Astrocyte of the cerebellum (primary cell): Measurements from ENCODE around the gene TELO2.

ENCODE experiments used
- DNase-seq: peaks from one replicate; pipeline ENCODE4 v3.0.0-alpha.2; 2011; ENCODE audit warnings: low read depth
- H3K4me3 ChIP-seq: 2 replicates; pipeline ENCODE4 v1.5.1; 2011; ENCODE audit warnings: mild to moderate bottlenecking, low read depth, low read length, moderate library complexity
- in situ Hi-C: cut with HindIII; loops from 2 replicates; pipeline ENCODE4 v1.10.0; 2017; ENCODE audit warnings: low sequenced_read_pairs
- TF ChIP-seq, protein P1 (sequence below): IDR thresholded peaks from 2 replicates; pipeline ENCODE4 v1.5.1; 2012; ENCODE audit warnings: low read length, low read depth, moderate library complexity, mild to moderate bottlenecking; ENCODE audit errors: missing control alignments

Gene TELO2

GRCh38 chr16:1514507-1514906 lies 21.3 kb downstream of the TELO2 start:
- TF ChIP-seq, protein P1, sequence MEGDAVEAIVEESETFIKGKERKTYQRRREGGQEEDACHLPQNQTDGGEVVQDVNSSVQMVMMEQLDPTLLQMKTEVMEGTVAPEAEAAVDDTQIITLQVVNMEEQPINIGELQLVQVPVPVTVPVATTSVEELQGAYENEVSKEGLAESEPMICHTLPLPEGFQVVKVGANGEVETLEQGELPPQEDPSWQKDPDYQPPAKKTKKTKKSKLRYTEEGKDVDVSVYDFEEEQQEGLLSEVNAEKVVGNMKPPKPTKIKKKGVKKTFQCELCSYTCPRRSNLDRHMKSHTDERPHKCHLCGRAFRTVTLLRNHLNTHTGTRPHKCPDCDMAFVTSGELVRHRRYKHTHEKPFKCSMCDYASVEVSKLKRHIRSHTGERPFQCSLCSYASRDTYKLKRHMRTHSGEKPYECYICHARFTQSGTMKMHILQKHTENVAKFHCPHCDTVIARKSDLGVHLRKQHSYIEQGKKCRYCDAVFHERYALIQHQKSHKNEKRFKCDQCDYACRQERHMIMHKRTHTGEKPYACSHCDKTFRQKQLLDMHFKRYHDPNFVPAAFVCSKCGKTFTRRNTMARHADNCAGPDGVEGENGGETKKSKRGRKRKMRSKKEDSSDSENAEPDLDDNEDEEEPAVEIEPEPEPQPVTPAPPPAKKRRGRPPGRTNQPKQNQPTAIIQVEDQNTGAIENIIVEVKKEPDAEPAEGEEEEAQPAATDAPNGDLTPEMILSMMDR, result no peak
- H3K4me3 ChIP-seq, result no peak overlapping the region
- no peak for DNase-seq
- in situ Hi-C loops, result no loop called here

- H3K4me3 ChIP-seq, result no peak overlapping the region
- TF ChIP-seq, protein P1, result no peak
- DNase-seq, result no peak
- in situ Hi-C loops, result no loop called here
These were observed 25.5 kb downstream of the TELO2 start for GRCh38 chr16:1518626-1519135.

GRCh38 chr16:1519831-1520230 lies 26.7 kb downstream of the TELO2 start:
- H3K4me3 ChIP-seq, result no peak overlapping the region
- in situ Hi-C loops, result no loop called here
- TF ChIP-seq, protein P1, result no peak
- DNase-seq, result no peak

DNA sequence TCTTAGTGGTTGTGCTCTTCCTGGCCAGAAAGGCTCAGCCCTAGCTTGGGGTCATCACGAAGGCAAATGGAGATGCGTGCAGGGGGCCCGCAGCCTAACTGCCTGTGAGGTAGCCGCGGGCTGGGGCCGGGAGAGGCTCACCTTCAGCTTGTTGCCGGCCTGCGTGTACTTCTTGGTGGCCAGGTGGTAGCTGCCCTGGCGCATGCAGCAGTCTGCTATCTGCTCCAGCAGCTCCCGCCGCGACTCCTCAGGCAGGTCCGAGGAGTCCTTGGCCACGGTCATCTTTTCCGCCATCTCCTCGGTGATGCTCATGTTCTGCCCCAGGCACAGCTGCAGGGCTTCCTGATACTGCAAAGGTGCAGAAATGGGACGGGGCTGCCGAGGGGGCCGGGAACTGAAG lies 27.3 kb downstream of the TELO2 start:
- in situ Hi-C loops, result no loop called here
- no peak overlapping the region for H3K4me3 ChIP-seq
- no peak for DNase-seq
- TF ChIP-seq, protein P1, result no peak

- DNase-seq, result no peak
- H3K4me3 ChIP-seq, result no peak overlapping the region
- TF ChIP-seq, protein P1, result no peak
- in situ Hi-C loops, result no loop called here
These were observed 30.6 kb downstream of the TELO2 start for GRCh38 chr16:1523581-1524245.

DNA sequence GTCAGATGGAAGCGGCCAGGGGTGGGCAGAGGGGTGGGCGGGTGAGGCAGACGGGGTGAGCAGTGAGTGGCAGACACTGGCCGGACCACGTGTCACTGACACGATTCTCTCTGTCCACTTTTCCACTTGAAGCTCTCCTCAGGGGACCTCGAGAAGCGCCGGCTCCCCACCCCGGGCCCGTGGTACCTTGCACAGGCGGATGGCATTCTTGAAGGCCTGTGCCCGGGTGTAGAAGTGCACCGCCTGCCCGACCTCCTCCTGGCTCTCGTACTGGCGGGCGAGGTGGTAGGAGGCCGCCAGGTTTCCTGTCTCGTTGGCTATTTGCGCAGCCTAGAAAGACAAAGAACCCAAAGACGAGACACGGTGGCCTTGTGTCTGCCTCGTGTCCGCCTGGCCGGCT lies 31.2 kb downstream of the TELO2 start:
- DNase-seq, result no peak
- no peak overlapping the region for H3K4me3 ChIP-seq
- in situ Hi-C loops, result no loop called here
- TF ChIP-seq, protein P1, result no peak
